ENCODE results near the gene ADAM12.

The ADAM12 gene

GRCh38 chr10:126397156-126397555 is 8.9 kb upstream of the ADAM12 start:
- DNase-seq (ENCODE audit: extremely low spot score): no peak
- ChIA-PET CTCF (no interaction called here), POLR2A (no interaction called here)
- TF ChIP-seq BHLHE40 (IDR thresholded peaks at IDR 0.05; ENCODE audit: borderline replicate concordance): no peak
- TF ChIP-seq HDGF (IDR thresholded peaks at IDR 0.05; ENCODE audit: borderline replicate concordance): no peak
- no peak for TF ChIP-seq FOXA1 (IDR thresholded peaks at IDR 0.05)
- TF ChIP-seq FOXK2 (IDR thresholded peaks at IDR 0.05): no peak
- no peak for TF ChIP-seq NFRKB (IDR thresholded peaks at IDR 0.05)

GRCh38 chr10:126394948-126395347 is 6.7 kb upstream of the ADAM12 start:
- DNase-seq (ENCODE audit: extremely low spot score): no peak
- TF ChIP-seq SUZ12 (IDR thresholded peaks at IDR 0.05) (no peak), FOXM1 (IDR thresholded peaks at IDR 0.05; ENCODE audit: borderline replicate concordance) (no peak), PKNOX1 (IDR thresholded peaks at IDR 0.05) (no peak), L3MBTL2 (conservative IDR thresholded peaks at IDR 0.05) (no peak), NFRKB (IDR thresholded peaks at IDR 0.05) (no peak), CTBP1 (IDR thresholded peaks at IDR 0.05; ENCODE audit: borderline replicate concordance) (no peak), ELF4 (IDR thresholded peaks at IDR 0.05) (no peak), SP1 (IDR thresholded peaks at IDR 0.05) (no peak), ZNF384 (IDR thresholded peaks at IDR 0.05) (no peak), TARDBP (IDR thresholded peaks at IDR 0.05) (no peak), HDGF (IDR thresholded peaks at IDR 0.05; ENCODE audit: borderline replicate concordance) (no peak), FOXK2 (IDR thresholded peaks at IDR 0.05) (no peak), ARNT (IDR thresholded peaks at IDR 0.05) (no peak), LEF1 (IDR thresholded peaks at IDR 0.05; ENCODE audit: borderline replicate concordance) (no peak), BHLHE40 (IDR thresholded peaks at IDR 0.05; ENCODE audit: borderline replicate concordance) (no peak), FOXA1 (IDR thresholded peaks at IDR 0.05) (no peak)
- ChIA-PET CTCF (no interaction called here), POLR2A (no interaction called here)

- no peak for TF ChIP-seq ELF4 (IDR thresholded peaks at IDR 0.05)
- POLR2A ChIA-PET: no interaction called here
- CTCF ChIA-PET: no interaction called here
- DNase-seq (ENCODE audit: extremely low spot score): no peak
Observed at GRCh38 chr10:126393076-126393475, 4.8 kb upstream of the ADAM12 start.

GRCh38 chr10:126392469-126392868 is 4.2 kb upstream of the ADAM12 start:
- POLR2A ChIA-PET: no interaction called here
- CTCF ChIA-PET: no interaction called here
- no peak for DNase-seq (ENCODE audit: extremely low spot score)
- TF ChIP-seq L3MBTL2 (conservative IDR thresholded peaks at IDR 0.05): no peak
- TF ChIP-seq TARDBP (IDR thresholded peaks at IDR 0.05): no peak
- TF ChIP-seq ELF4 (IDR thresholded peaks at IDR 0.05): no peak
- TF ChIP-seq ZNF384 (IDR thresholded peaks at IDR 0.05): no peak
- TF ChIP-seq HDGF (IDR thresholded peaks at IDR 0.05; ENCODE audit: borderline replicate concordance): no peak
- no peak for TF ChIP-seq FOXK2 (IDR thresholded peaks at IDR 0.05)
- no peak for TF ChIP-seq SP1 (IDR thresholded peaks at IDR 0.05)
- TF ChIP-seq SUZ12 (IDR thresholded peaks at IDR 0.05): no peak
- no peak for TF ChIP-seq FOXA1 (IDR thresholded peaks at IDR 0.05)
- no peak for TF ChIP-seq ARNT (IDR thresholded peaks at IDR 0.05)
- TF ChIP-seq BHLHE40 (IDR thresholded peaks at IDR 0.05; ENCODE audit: borderline replicate concordance): no peak
- TF ChIP-seq LEF1 (IDR thresholded peaks at IDR 0.05; ENCODE audit: borderline replicate concordance): no peak
- TF ChIP-seq FOXM1 (IDR thresholded peaks at IDR 0.05; ENCODE audit: borderline replicate concordance): no peak
- no peak for TF ChIP-seq CTBP1 (IDR thresholded peaks at IDR 0.05; ENCODE audit: borderline replicate concordance)
- TF ChIP-seq PKNOX1 (IDR thresholded peaks at IDR 0.05): no peak
- no peak for TF ChIP-seq NFRKB (IDR thresholded peaks at IDR 0.05)

- ChIA-PET POLR2A (no interaction called here), CTCF (no interaction called here)
- DNase-seq (ENCODE audit: extremely low spot score): no peak
- TF ChIP-seq PKNOX1 (IDR thresholded peaks at IDR 0.05) (no peak), NFRKB (IDR thresholded peaks at IDR 0.05) (no peak), FOXK2 (IDR thresholded peaks at IDR 0.05) (no peak), ELF4 (IDR thresholded peaks at IDR 0.05) (no peak), ARNT (IDR thresholded peaks at IDR 0.05) (no peak), FOXA1 (IDR thresholded peaks at IDR 0.05) (no peak), FOXM1 (IDR thresholded peaks at IDR 0.05; ENCODE audit: borderline replicate concordance) (no peak), LEF1 (IDR thresholded peaks at IDR 0.05; ENCODE audit: borderline replicate concordance) (no peak), BHLHE40 (IDR thresholded peaks at IDR 0.05; ENCODE audit: borderline replicate concordance) (no peak), CTBP1 (IDR thresholded peaks at IDR 0.05; ENCODE audit: borderline replicate concordance) (no peak), L3MBTL2 (conservative IDR thresholded peaks at IDR 0.05) (no peak), TARDBP (IDR thresholded peaks at IDR 0.05) (no peak), SUZ12 (IDR thresholded peaks at IDR 0.05) (no peak), ZNF384 (IDR thresholded peaks at IDR 0.05) (no peak)
Observed at GRCh38 chr10:126392068-126392467, 3.8 kb upstream of the ADAM12 start.

GRCh38 chr10:126391192-126391885 is 3.1 kb upstream of the ADAM12 start:
- TF ChIP-seq SUZ12 (IDR thresholded peaks at IDR 0.05) (no peak), BHLHE40 (IDR thresholded peaks at IDR 0.05; ENCODE audit: borderline replicate concordance) (no peak), ZNF384 (IDR thresholded peaks at IDR 0.05) (no peak), L3MBTL2 (conservative IDR thresholded peaks at IDR 0.05) (no peak), LEF1 (IDR thresholded peaks at IDR 0.05; ENCODE audit: borderline replicate concordance) (no peak), ARNT (IDR thresholded peaks at IDR 0.05) (no peak), NFRKB (IDR thresholded peaks at IDR 0.05) (no peak), CTBP1 (IDR thresholded peaks at IDR 0.05; ENCODE audit: borderline replicate concordance) (no peak), TARDBP (IDR thresholded peaks at IDR 0.05) (no peak), FOXK2 (IDR thresholded peaks at IDR 0.05) (no peak), ELF4 (IDR thresholded peaks at IDR 0.05) (no peak), HDGF (IDR thresholded peaks at IDR 0.05; ENCODE audit: borderline replicate concordance) (no peak), PKNOX1 (IDR thresholded peaks at IDR 0.05) (no peak)
- ChIA-PET POLR2A (interaction anchor here (0.5 kb wide), 1 partner anchor 21 kb away, joined by 3 read pairs; no protein-coding TSS in a partner anchor), CTCF (no interaction called here)
- DNase-seq (ENCODE audit: extremely low spot score): no peak
